Tibial nerve (tissue), 4 donors: ENCODE results near the gene TRIM37. TPM values are rescaled to one million over a fixed set of nuclear protein-coding genes. Genes with fewer than 3 reads are reported as not detected.

Experiments
- DNase-seq, 2 donors: peaks; one replicate each; pipeline ENCODE4 v3.0.0-alpha.2; 2019; ENCODE audit warnings: low spot score in 2 of 2
- H3K27ac ChIP-seq, 4 donors: fragments of 200-600 bp; sonication (generic) in 3 of 4; one replicate each; pipeline ENCODE4 v1.5.1; 2017 to 2019; ENCODE audit warnings: mild to moderate bottlenecking in 1 of 4
- H3K27me3 ChIP-seq, 2 donors: fragments of 200-600 bp; sonication (generic) in 1 of 2; one replicate each; pipeline versions ENCODE4 v1.5.1 to v1.6.0; 2017 to 2019
- H3K36me3 ChIP-seq, 3 donors: fragments of 200-600 bp; sonication (generic); one replicate each; pipeline ENCODE4 v1.5.1; 2018 to 2019
- H3K4me1 ChIP-seq, 4 donors: fragments of 200-600 bp; sonication (generic) in 3 of 4; one replicate each; pipeline ENCODE4 v1.5.1; 2017 to 2019
- H3K4me3 ChIP-seq, 4 donors: fragments of 200-600 bp; sonication (generic) in 3 of 4; one replicate each; pipeline ENCODE4 v1.5.1; 2017 to 2019; ENCODE audit warnings: mild to moderate bottlenecking in 1 of 4, moderate library complexity in 1 of 4
- H3K9me3 ChIP-seq, 4 donors: fragments of 200-600 bp; sonication (generic) in 3 of 4; one replicate each; pipeline ENCODE4 v1.5.1; 2017 to 2019
- EP300 ChIP-seq, 2 donors: sonication (generic); formaldehyde crosslinking; IDR thresholded peaks; one replicate each; pipeline ENCODE4 v1.6.1; 2017; ENCODE audit warnings: antibody characterized with exemption in 2 of 2, mild to moderate bottlenecking in 1 of 2
- POLR2A ChIP-seq, 2 donors: fragments of 450-650 bp; IDR thresholded peaks; one replicate each; pipeline ENCODE4 v1.6.1; 2017; ENCODE audit warnings: antibody characterized with exemption in 2 of 2, mild to moderate bottlenecking in 2 of 2, moderate library complexity in 2 of 2
- WGBS, 2 donors: methylation state at CpG; one replicate each; pipeline ENCODE4 v1.1.5; 2018; 5-methylcytosine and 5-hydroxymethylcytosine counted together
- total RNA-seq, 4 donors: library from RNA; depleted of rRNA; stranded (reverse); fragments of >200 nt; gene quantifications; one replicate each; pipeline ENCODE4 v1.1.0, GENCODE V29; 2016
- TF ChIP-seq, protein P1 (sequence below), 5 experiments: fragments of 200-600 bp in 3 of 5; fragments of 450-650 bp in 2 of 5; sonication (generic) in 3 of 5; IDR thresholded peaks; one replicate each; pipeline ENCODE4 v1.5.1; 2016 to 2019; ENCODE audit warnings: antibody characterized with exemption in 5 of 5, mild to moderate bottlenecking in 3 of 5, moderate library complexity in 2 of 5

The TRIM37 gene
- total RNA-seq, 4 donors from 2014 or later, result 18.2 to 25.8 (median 21.7) TPM

DNA sequence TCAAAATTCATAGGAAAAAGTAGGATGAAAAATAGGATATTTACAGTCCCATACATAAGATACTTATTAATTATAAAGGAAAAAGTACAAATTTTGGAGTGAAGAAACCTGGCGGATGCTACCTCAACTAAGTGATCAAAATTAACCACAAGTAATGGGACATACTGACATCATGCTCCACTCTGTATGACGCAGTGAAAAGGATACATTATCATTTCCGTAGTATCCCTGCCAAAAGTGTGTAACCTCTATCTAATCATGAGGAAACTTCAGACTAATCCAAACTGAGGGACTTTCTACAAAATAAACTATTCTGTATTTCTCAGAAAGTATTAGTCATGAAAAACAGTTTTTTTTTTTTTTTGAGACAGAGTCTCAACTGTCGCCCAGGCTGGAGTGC is 60.5 kb downstream of the TRIM37 start:
- no peaks in the 10 kb centered on the region for H3K4me1 ChIP-seq
- H3K9me3 ChIP-seq, result no peaks in the 10 kb centered on the region
- peaks cover 0 to 86% (median 14%) of the 10 kb centered on the region in 3 donors for H3K36me3 ChIP-seq
- 89 to 94% methylated on average over 4 of the region's 4 CpGs for WGBS, 2 donors
- H3K27me3 ChIP-seq, result no peaks in the 10 kb centered on the region
- no peak for TF ChIP-seq EP300 (IDR thresholded peaks at IDR 0.05)
- TF ChIP-seq, protein P1, sequence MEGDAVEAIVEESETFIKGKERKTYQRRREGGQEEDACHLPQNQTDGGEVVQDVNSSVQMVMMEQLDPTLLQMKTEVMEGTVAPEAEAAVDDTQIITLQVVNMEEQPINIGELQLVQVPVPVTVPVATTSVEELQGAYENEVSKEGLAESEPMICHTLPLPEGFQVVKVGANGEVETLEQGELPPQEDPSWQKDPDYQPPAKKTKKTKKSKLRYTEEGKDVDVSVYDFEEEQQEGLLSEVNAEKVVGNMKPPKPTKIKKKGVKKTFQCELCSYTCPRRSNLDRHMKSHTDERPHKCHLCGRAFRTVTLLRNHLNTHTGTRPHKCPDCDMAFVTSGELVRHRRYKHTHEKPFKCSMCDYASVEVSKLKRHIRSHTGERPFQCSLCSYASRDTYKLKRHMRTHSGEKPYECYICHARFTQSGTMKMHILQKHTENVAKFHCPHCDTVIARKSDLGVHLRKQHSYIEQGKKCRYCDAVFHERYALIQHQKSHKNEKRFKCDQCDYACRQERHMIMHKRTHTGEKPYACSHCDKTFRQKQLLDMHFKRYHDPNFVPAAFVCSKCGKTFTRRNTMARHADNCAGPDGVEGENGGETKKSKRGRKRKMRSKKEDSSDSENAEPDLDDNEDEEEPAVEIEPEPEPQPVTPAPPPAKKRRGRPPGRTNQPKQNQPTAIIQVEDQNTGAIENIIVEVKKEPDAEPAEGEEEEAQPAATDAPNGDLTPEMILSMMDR (IDR thresholded peaks at IDR 0.05), result no peak
- TF ChIP-seq POLR2A (IDR thresholded peaks at IDR 0.05), result no peak
- H3K4me3 ChIP-seq, result no peak overlapping the region
- H3K27ac ChIP-seq, result no peak overlapping the region
- DNase-seq, result no peak

DNA sequence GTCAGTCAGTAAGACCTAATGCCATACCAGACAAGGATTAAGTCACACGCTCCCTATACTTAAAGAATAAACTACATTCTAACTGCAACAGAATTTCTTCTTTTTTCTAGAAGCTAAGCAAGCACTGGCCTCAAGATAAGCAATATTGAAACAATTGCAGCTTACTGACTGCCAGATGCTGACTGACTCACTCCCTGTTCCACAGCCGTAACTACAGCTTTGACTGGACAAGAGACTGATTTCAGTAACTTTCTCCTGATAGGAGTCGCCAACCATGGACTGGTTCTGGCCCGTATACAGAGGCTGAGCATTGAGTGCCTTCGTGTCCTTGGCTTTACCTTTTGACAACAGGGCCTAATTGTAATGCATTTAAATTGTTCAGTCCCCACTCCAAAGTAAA is 67.9 kb downstream of the TRIM37 start:
- Histone ChIP-seq H3K9me3 (no peaks in the 10 kb centered on the region), H3K36me3 (peaks cover 0 to 64% (median 5%) of the 10 kb centered on the region in 3 donors), H3K4me3 (no peak overlapping the region), H3K4me1 (no peaks in the 10 kb centered on the region), H3K27me3 (no peaks in the 10 kb centered on the region), H3K27ac (no peak overlapping the region)
- TF ChIP-seq, protein P1 (IDR thresholded peaks at IDR 0.05), result no peak
- no peak for TF ChIP-seq POLR2A (IDR thresholded peaks at IDR 0.05)
- no peak for TF ChIP-seq EP300 (IDR thresholded peaks at IDR 0.05)
- whole genome bisulfite sequencing, 2 donors, result 86 to 91% methylated on average over 5 of the region's 5 CpGs
- no peak for DNase-seq

DNA sequence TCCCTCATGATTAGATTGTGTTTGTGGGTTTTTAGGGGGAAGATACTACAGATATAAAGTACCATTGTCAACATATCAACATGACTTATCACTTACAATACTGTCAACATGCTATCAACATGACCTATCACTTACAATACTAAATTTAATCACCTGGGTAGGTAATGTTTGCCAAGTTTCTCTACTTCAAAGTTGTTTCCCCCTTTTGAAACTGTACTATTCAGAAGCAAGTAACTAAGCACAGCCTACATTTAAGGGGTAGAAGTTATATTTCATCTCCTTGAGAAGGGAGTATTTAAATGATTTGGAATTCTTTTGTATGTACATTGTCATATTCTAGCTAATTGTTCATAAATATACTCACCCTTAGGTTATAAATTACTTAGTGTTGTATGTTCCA is 68.7 kb downstream of the TRIM37 start:
- H3K9me3 ChIP-seq, result no peaks in the 10 kb centered on the region
- no peak overlapping the region for H3K4me3 ChIP-seq
- H3K4me1 ChIP-seq, result no peaks in the 10 kb centered on the region
- no peaks in the 10 kb centered on the region for H3K27me3 ChIP-seq
- H3K36me3 ChIP-seq, result peaks cover 0 to 65% (median 5%) of the 10 kb centered on the region in 3 donors
- DNase-seq, result no peak
- H3K27ac ChIP-seq, result no peak overlapping the region
- TF ChIP-seq, protein P1 (IDR thresholded peaks at IDR 0.05), result no peak
- TF ChIP-seq POLR2A (IDR thresholded peaks at IDR 0.05), result no peak
- no peak for TF ChIP-seq EP300 (IDR thresholded peaks at IDR 0.05)

DNA sequence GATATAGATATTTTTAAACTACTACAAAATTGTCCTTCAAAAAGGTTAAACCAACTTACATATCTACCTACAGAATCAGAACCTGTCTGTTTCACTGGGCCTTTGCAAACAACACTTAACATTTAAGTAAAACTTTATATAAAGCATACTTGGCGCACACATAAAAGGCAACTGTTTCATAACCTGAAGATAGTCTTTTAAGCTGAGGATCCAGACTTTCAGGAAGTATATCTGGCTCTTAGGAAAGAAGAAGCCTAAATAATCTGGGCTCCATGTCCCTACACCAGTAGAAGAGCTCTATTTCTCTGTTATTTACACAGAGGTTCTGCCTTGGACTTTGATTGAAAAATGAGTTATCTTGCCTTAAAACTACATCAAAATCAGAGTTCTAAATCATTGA is 75.9 kb downstream of the TRIM37 start:
- H3K27ac ChIP-seq, result no peak overlapping the region
- peaks cover 0 to 24% (median 0%) of the 10 kb centered on the region in 3 donors for H3K36me3 ChIP-seq
- no peaks in the 10 kb centered on the region for H3K9me3 ChIP-seq
- TF ChIP-seq EP300 (IDR thresholded peaks at IDR 0.05) (no peak), POLR2A (IDR thresholded peaks at IDR 0.05) (no peak)
- 95 to 97% methylated on average over 1 of the region's 1 CpG for WGBS, 2 donors
- no peak overlapping the region for H3K4me3 ChIP-seq
- no peak for DNase-seq
- peaks cover 0 to 17% (median 0%) of the 10 kb centered on the region in 4 donors for H3K4me1 ChIP-seq
- no peaks in the 10 kb centered on the region for H3K27me3 ChIP-seq

DNA sequence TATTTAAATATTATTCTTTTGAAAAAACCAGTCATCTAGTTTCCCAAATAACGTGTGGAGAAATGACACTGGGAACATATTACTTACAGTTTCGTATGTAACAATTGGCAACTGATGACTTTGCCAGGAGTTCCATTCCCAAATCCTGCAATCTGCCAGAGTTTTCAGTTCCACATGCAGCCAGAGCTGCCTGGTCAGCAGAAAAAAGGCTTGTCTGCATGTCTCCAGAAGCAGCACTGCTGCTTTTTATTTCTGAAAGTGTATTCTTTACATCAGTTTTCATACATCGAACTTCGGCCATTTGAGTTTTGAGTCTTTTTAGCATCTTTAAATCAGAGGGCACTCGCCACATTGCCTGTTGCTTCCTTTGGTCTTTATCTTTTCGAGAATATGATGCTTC is 78.4 kb downstream of the TRIM37 start:
- Histone ChIP-seq H3K9me3 (no peaks in the 10 kb centered on the region), H3K27me3 (no peaks in the 10 kb centered on the region), H3K4me3 (no peak overlapping the region), H3K27ac (no peak overlapping the region), H3K4me1 (peaks cover 0 to 17% (median 0%) of the 10 kb centered on the region in 4 donors), H3K36me3 (peaks cover 0 to 12% (median 0%) of the 10 kb centered on the region in 3 donors)
- WGBS, 2 donors, result 88 to 89% methylated on average over 6 of the region's 6 CpGs
- no peak for DNase-seq
- TF ChIP-seq EP300 (IDR thresholded peaks at IDR 0.05) (no peak), POLR2A (IDR thresholded peaks at IDR 0.05) (no peak)
- TF ChIP-seq, protein P1 (IDR thresholded peaks at IDR 0.05), result no peak

DNA sequence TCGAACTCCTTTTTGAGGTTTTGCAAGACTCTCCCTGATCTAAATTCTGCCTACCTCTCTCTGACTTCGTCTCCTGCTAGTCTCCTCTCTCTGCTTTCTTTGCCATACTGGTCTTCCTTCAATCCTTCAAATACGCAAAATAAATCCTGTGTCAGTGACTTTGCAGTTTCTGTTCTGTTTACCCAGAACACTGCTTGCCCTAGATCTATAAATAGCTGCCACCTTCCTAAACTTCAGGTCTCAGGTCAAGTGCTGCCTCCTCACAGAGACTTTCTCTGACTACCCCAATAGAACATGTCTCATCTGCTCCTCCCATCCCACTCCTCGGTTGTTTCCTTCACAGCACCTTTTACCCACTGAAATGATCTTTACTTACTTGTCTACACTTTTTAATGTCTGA is 78.9 kb downstream of the TRIM37 start:
- Histone ChIP-seq H3K36me3 (peaks cover 0 to 8% (median 0%) of the 10 kb centered on the region in 3 donors), H3K9me3 (no peaks in the 10 kb centered on the region), H3K27me3 (no peaks in the 10 kb centered on the region), H3K4me3 (no peak overlapping the region), H3K27ac (no peak overlapping the region), H3K4me1 (peaks cover 0 to 17% (median 0%) of the 10 kb centered on the region in 4 donors)
- DNase-seq, result no peak
- no peak for TF ChIP-seq EP300 (IDR thresholded peaks at IDR 0.05)
- 71 to 82% methylated on average over 4 of the region's 4 CpGs for WGBS, 2 donors
